Heart left ventricle (tissue), 16 donors: Measurements from ENCODE around the gene PLCL1. TPM values are rescaled to one million over a fixed set of nuclear protein-coding genes. Genes with fewer than 3 reads are reported as not detected.

ENCODE experiments used
- ATAC-seq, 4 donors: fragments of 200-7000 bp; cut with Tn5 transposase; one replicate each; pipeline ENCODE4 v1.9.1; 2020 to 2022; ENCODE audit warnings: moderate library complexity in 4 of 4, mild to moderate bottlenecking in 3 of 4, moderate number of reproducible peaks in 1 of 4
- DNase-seq, 5 donors: peaks; one replicate each; pipeline ENCODE4 v3.0.0-alpha.2; 2020
- H3K27ac ChIP-seq, 12 donors: fragments of 200-600 bp; sonication (generic) in 4 of 12; one replicate each; pipeline versions ENCODE4 v1.5.0 to v1.8.0; 2016 to 2022; ENCODE audit warnings: mild to moderate bottlenecking in 2 of 12
- H3K27me3 ChIP-seq, 9 donors: fragments of 200-600 bp; sonication (generic) in 2 of 9; one replicate each; pipeline versions ENCODE4 v1.5.1 to v1.8.0; 2016 to 2022; ENCODE audit warnings: mild to moderate bottlenecking in 3 of 9
- H3K36me3 ChIP-seq, 9 donors: fragments of 200-600 bp; sonication (generic) in 2 of 9; one replicate each; pipeline versions ENCODE4 v1.5.0 to v1.8.0; 2018 to 2022; ENCODE audit warnings: mild to moderate bottlenecking in 2 of 9
- H3K4me1 ChIP-seq, 12 donors: fragments of 200-600 bp; sonication (generic) in 4 of 12; one replicate each; pipeline versions ENCODE4 v1.5.0 to v1.8.0; 2016 to 2022; ENCODE audit warnings: mild to moderate bottlenecking in 3 of 12
- H3K4me3 ChIP-seq, 12 donors: fragments of 200-600 bp; sonication (generic) in 4 of 12; one replicate each; pipeline versions ENCODE4 v1.5.0 to v1.8.0; 2017 to 2022; ENCODE audit warnings: mild to moderate bottlenecking in 9 of 12, moderate library complexity in 4 of 12
- H3K9me3 ChIP-seq, 12 donors: fragments of 200-600 bp; sonication (generic) in 4 of 12; one replicate each; pipeline versions ENCODE4 v1.5.0 to v1.8.0; 2016 to 2022; ENCODE audit warnings: mild to moderate bottlenecking in 1 of 12
- CTCF ChIP-seq, 12 donors: fragments of 200-600 bp; sonication (generic) in 4 of 12; IDR thresholded peaks; one replicate each; pipeline versions ENCODE4 v1.5.0 to v1.8.0; 2018 to 2022; ENCODE audit warnings: antibody characterized with exemption in 12 of 12, mild to moderate bottlenecking in 5 of 12
- POLR2A ChIP-seq, 2 donors: fragments of 450-650 bp; IDR thresholded peaks; one replicate each; pipeline ENCODE4 v1.6.1; 2017; ENCODE audit warnings: antibody characterized with exemption in 2 of 2, mild to moderate bottlenecking in 2 of 2, moderate library complexity in 2 of 2
- WGBS, 4 donors: extraction: QIAGEN DNeasy Blood & Tissue Kit in 2 of 4; methylation state at CpG; one replicate each; pipeline versions ENCODE4 v1.1.5 to v1.1.7; 2013 to 2018; 5-methylcytosine and 5-hydroxymethylcytosine counted together
- intact Hi-C, 10 donors: fragments of 100-400 bp; cut with DNase I; formaldehyde crosslinking; loops; one replicate each; pipeline versions ENCODE4 v1.11.1 to v1.14.2; 2022
- polyA plus RNA-seq, 2 donors: library from polyadenylated mRNA; stranded (reverse); fragments of 200-250 nt; gene quantifications; one replicate each; pipeline ENCODE4 v1.2.3, GENCODE V29; 2013
- total RNA-seq, 9 donors: library from RNA; depleted of rRNA in 2 of 9; stranded (reverse); fragments of >200 nt in 2 of 9; fragmentation: NEBNext Ultra II Directional in 3 of 9; extraction: Animal tissue kit (Norgen Biotek cat#: 25700) in 3 of 9; gene quantifications; one replicate each; pipeline versions ENCODE4 v1.1.0 to v1.2.4, GENCODE V29; 2016 to 2023
- donor health status: ischemic (EF 13 %, LVEDD 7.1; RV severe dilation, severe dysfunction).
- donor health status: healthy with polysubstance abuse.
- donor health status: DM: no; HTN: yes; CAD: no.
- donor health status: DM: no; HTN: no; CAD: no.
- donor health status: ischemic (EF 25% LVEDD 6.9; RV normal size, moderate dysfunction).
- donor health status: ischemic (EF 25% LVEDD 5.7; RV mildly dilated, moderate dysfunction).
- donor health status: healthy.
- donor health status: DM: yes; HTN: yes; CAD: no.
- donor health status: ischemic (EF 35%, LVEDD 5.7; RV mildly dilated, moderate dysfunction).
- donor health status: nonischemic (EF 11% LVEDD 7.7; RV severe dilation, severe dysfunction).
- donor health status: DM: yes; HTN: yes; CAD: no.
- donor health status: PGD.
- donor health status: ischemic (EF 29% LVEDD 5.4; RV normal size, mild dysfunction).
- donor health status: nonischemic (EF 23%, LVEDD 6.1; RV moderate dilation, normal function).

PLCL1 gene
- total and polyA plus RNA-seq, 11 donors: 22.0 to 126 (median 90.4) TPM

GRCh38 chr2:197850882-197851450 is 46.6 kb downstream of the PLCL1 start:
- intact Hi-C loops: no loop called here
- Histone ChIP-seq H3K4me3 (no peak overlapping the region), H3K4me1 (peaks cover 0 to 83% (median 26%) of the 10 kb centered on the region in 12 donors), H3K27me3 (no peaks in the 10 kb centered on the region), H3K27ac (no peak overlapping the region), H3K36me3 (no peaks in the 10 kb centered on the region), H3K9me3 (no peaks in the 10 kb centered on the region)
- TF ChIP-seq CTCF (IDR thresholded peaks at IDR 0.05) (no peak), POLR2A (IDR thresholded peaks at IDR 0.05) (no peak)
- ATAC-seq (no peak), DNase-seq (no peak)
- 56 to 68% (median 60%) methylated on average over 5 of the region's 5 CpGs for whole genome bisulfite sequencing, 4 donors

- Histone ChIP-seq H3K4me1 (peaks cover 0 to 81% (median 25%) of the 10 kb centered on the region in 12 donors), H3K9me3 (no peaks in the 10 kb centered on the region), H3K27me3 (no peaks in the 10 kb centered on the region), H3K36me3 (no peaks in the 10 kb centered on the region), H3K4me3 (no peak overlapping the region), H3K27ac (peak overlapping the region in 2 of 12 donors; percentile 6 to 11)
- DNase-seq (no peak), ATAC-seq (peak in 1 of 4 donors; percentile 29)
- 77 to 96% (median 84%) methylated on average over 1 of the region's 1 CpG for WGBS, 4 donors
- no peak for TF ChIP-seq POLR2A (IDR thresholded peaks at IDR 0.05)
- TF ChIP-seq CTCF (IDR thresholded peaks at IDR 0.05): peak in 1 of 12 donors; percentile 19
- intact Hi-C loops: no loop called here
Measured at GRCh38 chr2:197851451-197851850, 47.1 kb downstream of the PLCL1 start.

DNA sequence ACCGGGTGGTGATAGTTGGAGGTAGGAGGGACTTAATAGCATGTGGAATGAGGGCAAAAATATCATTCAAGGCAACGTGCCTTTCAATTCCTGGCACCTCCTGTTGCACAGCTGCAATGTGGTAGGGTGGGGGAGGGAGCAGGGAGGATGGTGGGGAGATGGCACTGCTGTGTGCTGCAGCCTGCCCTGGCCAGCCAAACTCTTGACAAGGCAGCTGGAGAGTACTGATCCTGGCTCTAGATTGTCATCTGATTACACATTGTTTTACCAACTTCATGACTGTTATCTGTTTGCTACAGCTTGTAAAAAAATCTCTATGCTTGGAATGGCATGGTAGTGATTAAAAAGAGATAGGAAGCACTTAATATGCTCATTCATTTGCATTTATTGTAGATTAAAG is 47.7 kb downstream of the PLCL1 start:
- Histone ChIP-seq H3K9me3 (no peaks in the 10 kb centered on the region), H3K27me3 (no peaks in the 10 kb centered on the region), H3K36me3 (no peaks in the 10 kb centered on the region), H3K4me1 (peaks cover 0 to 79% (median 22%) of the 10 kb centered on the region in 12 donors), H3K4me3 (no peak overlapping the region), H3K27ac (peak overlapping the region in 1 of 12 donors; percentile 12)
- ATAC-seq (peak in 3 of 4 donors; percentile 28 to 72 (median 71)), DNase-seq (no peak)
- intact Hi-C loops: no loop called here
- 30 to 46% (median 39%) methylated on average over 2 of the region's 2 CpGs for WGBS, 4 donors
- TF ChIP-seq POLR2A (IDR thresholded peaks at IDR 0.05): no peak
- no peak for TF ChIP-seq CTCF (IDR thresholded peaks at IDR 0.05)

DNA sequence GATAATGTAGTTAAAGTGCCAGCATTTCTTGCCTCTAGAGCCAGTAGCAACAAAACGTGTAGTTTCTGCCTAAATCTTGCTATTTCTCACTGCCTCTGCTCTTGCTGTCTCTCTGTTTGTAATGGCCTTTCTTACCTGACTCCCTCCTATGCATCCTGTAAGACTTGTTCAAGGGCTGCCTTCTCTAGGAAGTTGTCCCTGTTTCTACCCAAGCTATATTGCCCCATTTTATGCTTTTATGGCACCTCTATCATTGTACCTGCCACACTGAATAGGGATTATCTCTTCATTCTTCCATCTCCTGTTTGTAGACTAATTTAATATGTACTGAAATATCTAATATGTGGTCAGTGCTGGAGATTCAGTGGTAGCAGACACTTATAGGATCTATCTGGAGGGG is 49.2 kb downstream of the PLCL1 start:
- H3K9me3 ChIP-seq: peaks cover 0 to 8% (median 2%) of the 10 kb centered on the region in 12 donors
- ATAC-seq (peak in 1 of 4 donors; percentile 22), DNase-seq (no peak)
- intact Hi-C loops: no loop called here
- TF ChIP-seq CTCF (IDR thresholded peaks at IDR 0.05) (no peak), POLR2A (IDR thresholded peaks at IDR 0.05) (no peak)
- 34 to 47% (median 46%) methylated on average over 1 of the region's 1 CpG for WGBS, 4 donors
- no peaks in the 10 kb centered on the region for H3K36me3 ChIP-seq
- H3K4me1 ChIP-seq: peaks cover 0 to 73% (median 21%) of the 10 kb centered on the region in 12 donors
- no peaks in the 10 kb centered on the region for H3K27me3 ChIP-seq
- peak overlapping the region in 2 of 12 donors; percentile 6 to 44 for H3K27ac ChIP-seq
- no peak overlapping the region for H3K4me3 ChIP-seq
